PFSK-1 (cell line): ENCODE measurements around the gene C10orf143.

Experiments used
- POLR2AphosphoS5 ChIP-seq: IDR thresholded peaks from 2 replicates; pipeline ENCODE4 v1.6.1; 2012; ENCODE audit warnings: low read depth, mild to moderate bottlenecking, control low read depth, low read length, moderate library complexity
- TAF1 ChIP-seq: IDR thresholded peaks from 2 replicates; pipeline ENCODE4 v1.6.1; 2012; ENCODE audit warnings: low read length, control low read depth, borderline replicate concordance; ENCODE audit not compliant: insufficient read depth
- TF ChIP-seq, protein P1 (sequence below), 2 experiments: IDR thresholded peaks; 2 replicates each; pipeline versions ENCODE4 v1.6.1 to v1.8.0; 2011 to 2012; ENCODE audit warnings: low read depth in 2 of 2, low read length in 2 of 2, control low read depth in 1 of 2, inconsistent platforms in 1 of 2, mild to moderate bottlenecking in 1 of 2, moderate library complexity in 1 of 2; ENCODE audit not compliant: insufficient read depth in 1 of 2

DNA sequence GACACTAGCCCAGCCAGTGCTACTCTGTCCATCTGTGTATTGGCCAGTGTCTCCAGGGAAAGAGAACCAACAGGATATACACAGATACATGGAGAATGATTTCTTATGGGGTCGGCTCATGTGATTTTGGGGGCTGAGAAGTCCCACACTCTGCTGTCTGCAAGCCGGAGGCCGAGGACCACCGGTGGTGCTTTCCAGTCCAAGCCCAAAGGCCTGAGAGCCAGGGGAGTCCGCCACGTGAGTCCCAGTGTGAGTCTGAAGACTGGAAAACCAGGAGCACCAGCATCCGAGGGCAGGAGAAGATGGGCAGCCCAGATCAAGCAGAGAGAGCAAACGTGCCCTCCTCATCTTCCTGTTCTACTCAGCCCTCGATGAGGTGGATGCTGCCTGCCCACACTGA lies 71.5 kb downstream of the C10orf143 start:
- TF ChIP-seq, protein P1, sequence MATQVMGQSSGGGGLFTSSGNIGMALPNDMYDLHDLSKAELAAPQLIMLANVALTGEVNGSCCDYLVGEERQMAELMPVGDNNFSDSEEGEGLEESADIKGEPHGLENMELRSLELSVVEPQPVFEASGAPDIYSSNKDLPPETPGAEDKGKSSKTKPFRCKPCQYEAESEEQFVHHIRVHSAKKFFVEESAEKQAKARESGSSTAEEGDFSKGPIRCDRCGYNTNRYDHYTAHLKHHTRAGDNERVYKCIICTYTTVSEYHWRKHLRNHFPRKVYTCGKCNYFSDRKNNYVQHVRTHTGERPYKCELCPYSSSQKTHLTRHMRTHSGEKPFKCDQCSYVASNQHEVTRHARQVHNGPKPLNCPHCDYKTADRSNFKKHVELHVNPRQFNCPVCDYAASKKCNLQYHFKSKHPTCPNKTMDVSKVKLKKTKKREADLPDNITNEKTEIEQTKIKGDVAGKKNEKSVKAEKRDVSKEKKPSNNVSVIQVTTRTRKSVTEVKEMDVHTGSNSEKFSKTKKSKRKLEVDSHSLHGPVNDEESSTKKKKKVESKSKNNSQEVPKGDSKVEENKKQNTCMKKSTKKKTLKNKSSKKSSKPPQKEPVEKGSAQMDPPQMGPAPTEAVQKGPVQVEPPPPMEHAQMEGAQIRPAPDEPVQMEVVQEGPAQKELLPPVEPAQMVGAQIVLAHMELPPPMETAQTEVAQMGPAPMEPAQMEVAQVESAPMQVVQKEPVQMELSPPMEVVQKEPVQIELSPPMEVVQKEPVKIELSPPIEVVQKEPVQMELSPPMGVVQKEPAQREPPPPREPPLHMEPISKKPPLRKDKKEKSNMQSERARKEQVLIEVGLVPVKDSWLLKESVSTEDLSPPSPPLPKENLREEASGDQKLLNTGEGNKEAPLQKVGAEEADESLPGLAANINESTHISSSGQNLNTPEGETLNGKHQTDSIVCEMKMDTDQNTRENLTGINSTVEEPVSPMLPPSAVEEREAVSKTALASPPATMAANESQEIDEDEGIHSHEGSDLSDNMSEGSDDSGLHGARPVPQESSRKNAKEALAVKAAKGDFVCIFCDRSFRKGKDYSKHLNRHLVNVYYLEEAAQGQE (IDR thresholded peaks at IDR 0.05; ENCODE audit: insufficient read depth in 1 of 2, low read depth in 2 of 2, low read length in 2 of 2) = no peak
- TF ChIP-seq POLR2AphosphoS5 = no peak
- no peak for TF ChIP-seq TAF1
